HFFc6 (cell line): ENCODE data around the gene PRRG1. TPM values are rescaled to one million over a fixed set of nuclear protein-coding genes. Genes with fewer than 3 reads are reported as not detected.
A peak's percentile ranks its signal among the peaks of the same experiment; 100 is the strongest.
"Not testable (repeated sequence)": the region's sequence is repeated elsewhere in the genome, so short reads cannot be mapped to it uniquely, and the experiment has no call there.

Experiments used
- DNase-seq: peaks from one replicate; pipeline ENCODE4 v3.0.0-alpha.2; 2018
- H3K27ac Mint-ChIP-seq: 2 replicates; pipeline ENCODE4 v1.8.0; 2020; ENCODE audit warnings: mild to moderate bottlenecking, mixed read lengths
- H3K27me3 Mint-ChIP-seq: 2 replicates; pipeline ENCODE4 v1.8.0; 2021; ENCODE audit warnings: mild to moderate bottlenecking, moderate library complexity, mixed read lengths; ENCODE audit not compliant: insufficient read depth
- H3K36me3 Mint-ChIP-seq: 2 replicates; pipeline ENCODE4 v1.8.0; 2021; ENCODE audit warnings: low read depth, mixed read lengths
- H3K4me1 Mint-ChIP-seq: 2 replicates; pipeline ENCODE4 v1.8.0; 2020; ENCODE audit warnings: low read depth, mixed read lengths
- H3K4me3 Mint-ChIP-seq: 2 replicates; pipeline ENCODE4 v1.8.0; 2020; ENCODE audit warnings: mild to moderate bottlenecking, moderate library complexity, mixed read lengths
- H3K9me3 Mint-ChIP-seq: 2 replicates; pipeline ENCODE4 v1.8.0; 2020; ENCODE audit warnings: mild to moderate bottlenecking, mixed read lengths
- total RNA-seq, 6 experiments: library from RNA; stranded (reverse); fragmentation: NEBNext Ultra II Directional; extraction: Animal tissue kit (Norgen Biotek cat#: 25700); gene quantifications; 2 replicates in 1 of 6; 3 replicates in 5 of 6; pipeline ENCODE4 v1.2.3, GENCODE V29; 2021
- TF ChIP-seq, protein P1 (sequence below): fragments of 200-600 bp; sonication (generic); IDR thresholded peaks from 2 replicates; pipeline ENCODE4 v1.5.0; 2021; ENCODE audit warnings: antibody characterized with exemption, mild to moderate bottlenecking

The PRRG1 gene
- total RNA-seq, 6 experiments from 2014 or later: 9.8 to 12.9 (median 11.9) TPM

DNA sequence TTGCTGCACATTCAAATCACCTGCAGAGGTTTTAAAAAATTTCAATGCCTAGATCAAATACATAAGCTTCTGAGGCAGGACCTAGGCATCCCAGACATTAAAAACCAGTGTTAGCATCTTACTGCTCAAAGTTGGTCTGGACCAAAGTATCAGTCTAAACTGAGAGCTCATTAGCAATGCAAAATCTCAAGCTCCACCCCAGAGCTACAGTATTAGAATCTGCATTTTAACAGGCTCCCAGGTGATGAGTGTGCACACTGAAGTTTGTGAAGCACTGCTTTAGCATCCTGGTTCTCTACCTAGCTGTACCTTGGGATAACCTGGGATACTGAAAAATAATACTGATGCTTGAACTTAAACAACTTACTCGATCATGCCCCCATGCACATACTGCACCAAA lies 96.0 kb downstream of the PRRG1 start:
- Mint-ChIP-seq H3K9me3 (no peaks in the 10 kb centered on the region), H3K4me1 (no peaks in the 10 kb centered on the region), H3K27ac (no peak overlapping the region), H3K27me3 (peaks cover 3% of the 10 kb centered on the region; the same call in 1 of the 2 replicates), H3K36me3 (peaks cover 4% of the 10 kb centered on the region; the same call in 1 of the 2 replicates), H3K4me3 (no peak overlapping the region)
- TF ChIP-seq, protein P1, sequence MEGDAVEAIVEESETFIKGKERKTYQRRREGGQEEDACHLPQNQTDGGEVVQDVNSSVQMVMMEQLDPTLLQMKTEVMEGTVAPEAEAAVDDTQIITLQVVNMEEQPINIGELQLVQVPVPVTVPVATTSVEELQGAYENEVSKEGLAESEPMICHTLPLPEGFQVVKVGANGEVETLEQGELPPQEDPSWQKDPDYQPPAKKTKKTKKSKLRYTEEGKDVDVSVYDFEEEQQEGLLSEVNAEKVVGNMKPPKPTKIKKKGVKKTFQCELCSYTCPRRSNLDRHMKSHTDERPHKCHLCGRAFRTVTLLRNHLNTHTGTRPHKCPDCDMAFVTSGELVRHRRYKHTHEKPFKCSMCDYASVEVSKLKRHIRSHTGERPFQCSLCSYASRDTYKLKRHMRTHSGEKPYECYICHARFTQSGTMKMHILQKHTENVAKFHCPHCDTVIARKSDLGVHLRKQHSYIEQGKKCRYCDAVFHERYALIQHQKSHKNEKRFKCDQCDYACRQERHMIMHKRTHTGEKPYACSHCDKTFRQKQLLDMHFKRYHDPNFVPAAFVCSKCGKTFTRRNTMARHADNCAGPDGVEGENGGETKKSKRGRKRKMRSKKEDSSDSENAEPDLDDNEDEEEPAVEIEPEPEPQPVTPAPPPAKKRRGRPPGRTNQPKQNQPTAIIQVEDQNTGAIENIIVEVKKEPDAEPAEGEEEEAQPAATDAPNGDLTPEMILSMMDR: no peak
- DNase-seq: no peak

GRCh38 chrX:37453821-37454220 lies 104.7 kb downstream of the PRRG1 start:
- peaks cover 23% of the 10 kb centered on the region for H3K4me1 Mint-ChIP-seq
- TF ChIP-seq, protein P1: no peak
- H3K9me3 Mint-ChIP-seq: no peaks in the 10 kb centered on the region
- no peak for DNase-seq
- peaks cover 8% of the 10 kb centered on the region; the same call in 1 of the 2 replicates for H3K36me3 Mint-ChIP-seq
- no peak overlapping the region for H3K4me3 Mint-ChIP-seq
- H3K27ac Mint-ChIP-seq: no peak overlapping the region
- no peaks in the 10 kb centered on the region for H3K27me3 Mint-ChIP-seq

- peak overlapping the region; percentile 76 for H3K27ac Mint-ChIP-seq
- H3K4me3 Mint-ChIP-seq: peak overlapping the region; percentile 65; the same call in 1 of the 2 replicates
- no peaks in the 10 kb centered on the region for H3K9me3 Mint-ChIP-seq
- peak; percentile 27 for DNase-seq
- H3K27me3 Mint-ChIP-seq: no peaks in the 10 kb centered on the region
- TF ChIP-seq, protein P1: no peak
- peaks cover 8% of the 10 kb centered on the region; the same call in 1 of the 2 replicates for H3K36me3 Mint-ChIP-seq
- peaks cover 25% of the 10 kb centered on the region for H3K4me1 Mint-ChIP-seq
Observed at GRCh38 chrX:37454537-37455285, 105.5 kb downstream of the PRRG1 start.

DNA sequence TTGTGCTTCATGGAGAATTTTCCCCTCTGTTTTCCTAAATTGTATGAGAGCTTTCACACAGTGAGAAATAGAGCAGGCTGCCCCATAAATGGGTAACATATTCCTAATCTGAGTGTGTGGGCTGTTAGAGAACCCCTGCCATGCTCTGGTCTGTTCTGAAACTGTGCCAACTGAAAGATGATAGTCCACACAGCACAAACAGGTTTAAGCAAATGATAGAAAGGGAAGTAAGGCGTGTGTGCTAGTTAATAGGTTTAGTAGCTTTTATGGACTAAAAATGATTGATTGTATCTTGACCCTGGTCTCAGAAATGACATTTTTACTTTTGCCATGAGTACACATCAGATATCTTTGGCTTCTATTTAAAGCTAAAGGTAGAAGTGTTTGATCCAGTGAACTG lies 106.2 kb downstream of the PRRG1 start:
- H3K27me3 Mint-ChIP-seq: no peaks in the 10 kb centered on the region
- peak overlapping the region; percentile 76 for H3K27ac Mint-ChIP-seq
- TF ChIP-seq, protein P1: no peak
- H3K4me3 Mint-ChIP-seq: peak overlapping the region; percentile 65; the same call in 1 of the 2 replicates
- no peak for DNase-seq
- peaks cover 31% of the 10 kb centered on the region for H3K4me1 Mint-ChIP-seq
- H3K36me3 Mint-ChIP-seq: peaks cover 8% of the 10 kb centered on the region; the same call in 1 of the 2 replicates
- no peaks in the 10 kb centered on the region for H3K9me3 Mint-ChIP-seq

GRCh38 chrX:37460285-37460684 lies 111.1 kb downstream of the PRRG1 start:
- not testable (repeated sequence) for H3K27me3 Mint-ChIP-seq, H3K4me3 Mint-ChIP-seq, H3K36me3 Mint-ChIP-seq, H3K27ac Mint-ChIP-seq, H3K9me3 Mint-ChIP-seq, DNase-seq
- peaks cover 15% of the 10 kb centered on the region for H3K4me1 Mint-ChIP-seq

GRCh38 chrX:37462346-37462745 lies 113.2 kb downstream of the PRRG1 start:
- Mint-ChIP-seq H3K27ac (no peak overlapping the region), H3K4me1 (peaks cover 12% of the 10 kb centered on the region), H3K36me3 (0 out of 2 replicates have a peak, but pooled peaks cover 5% of the 10 kb centered on the region), H3K9me3 (no peaks in the 10 kb centered on the region), H3K27me3 (no peaks in the 10 kb centered on the region), H3K4me3 (no peak overlapping the region)
- no peak for DNase-seq
- TF ChIP-seq, protein P1: no peak
